Panc1 (cell line): ENCODE results near the gene COL26A1.

ENCODE experiments used
- SIN3A ChIP-seq: IDR thresholded peaks from 2 replicates; pipeline ENCODE4 v1.6.1; 2012; ENCODE audit warnings: low read depth, mild to moderate bottlenecking, low read length, moderate library complexity, borderline replicate concordance; ENCODE audit not compliant: insufficient read depth
- TF ChIP-seq, protein P1 (sequence below): fragments of 450-650 bp; IDR thresholded peaks from 2 replicates; pipeline ENCODE4 v1.5.1; 2017; ENCODE audit warnings: mild to moderate bottlenecking

DNA sequence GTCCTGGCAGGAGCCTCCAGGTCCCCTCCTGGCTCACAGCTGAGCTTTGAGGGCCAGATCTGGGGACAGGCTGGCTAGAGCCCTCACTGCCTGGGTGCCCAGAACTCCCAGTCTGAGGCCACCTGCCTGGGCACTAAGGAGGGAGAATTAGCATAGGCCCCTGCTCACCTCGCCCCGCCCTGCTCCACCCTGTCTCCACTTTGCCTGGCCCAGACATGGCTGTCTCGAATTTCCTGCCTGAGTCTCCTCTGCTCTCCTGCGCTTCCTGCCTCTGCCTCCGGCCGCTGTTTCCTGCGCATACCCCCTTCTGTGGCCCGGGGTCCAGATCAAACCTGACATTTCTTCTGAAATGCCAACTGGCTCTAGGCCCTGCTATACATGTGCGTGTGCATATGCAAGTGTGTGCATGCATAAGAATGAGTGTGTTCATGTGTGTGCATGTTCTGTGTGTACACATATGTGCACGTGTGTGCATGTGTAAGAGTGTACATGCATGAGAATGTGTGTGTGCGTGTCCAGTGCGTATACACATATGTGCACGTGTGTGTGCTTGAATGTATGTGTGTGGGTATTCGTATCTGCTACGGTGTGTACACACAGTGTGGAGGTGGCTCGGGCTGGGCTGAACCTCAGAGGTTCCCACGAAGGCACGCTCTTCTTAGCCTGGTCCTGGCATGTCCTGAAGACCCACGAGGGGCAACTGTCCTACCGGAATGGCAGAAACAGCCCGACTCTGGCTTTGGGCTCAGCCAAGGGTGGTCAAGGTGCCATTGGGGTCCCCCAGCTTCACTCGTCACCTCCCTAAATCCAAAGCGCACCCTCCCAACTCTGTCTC, 201.5 kb downstream of the COL26A1 start:
- TF ChIP-seq, protein P1, sequence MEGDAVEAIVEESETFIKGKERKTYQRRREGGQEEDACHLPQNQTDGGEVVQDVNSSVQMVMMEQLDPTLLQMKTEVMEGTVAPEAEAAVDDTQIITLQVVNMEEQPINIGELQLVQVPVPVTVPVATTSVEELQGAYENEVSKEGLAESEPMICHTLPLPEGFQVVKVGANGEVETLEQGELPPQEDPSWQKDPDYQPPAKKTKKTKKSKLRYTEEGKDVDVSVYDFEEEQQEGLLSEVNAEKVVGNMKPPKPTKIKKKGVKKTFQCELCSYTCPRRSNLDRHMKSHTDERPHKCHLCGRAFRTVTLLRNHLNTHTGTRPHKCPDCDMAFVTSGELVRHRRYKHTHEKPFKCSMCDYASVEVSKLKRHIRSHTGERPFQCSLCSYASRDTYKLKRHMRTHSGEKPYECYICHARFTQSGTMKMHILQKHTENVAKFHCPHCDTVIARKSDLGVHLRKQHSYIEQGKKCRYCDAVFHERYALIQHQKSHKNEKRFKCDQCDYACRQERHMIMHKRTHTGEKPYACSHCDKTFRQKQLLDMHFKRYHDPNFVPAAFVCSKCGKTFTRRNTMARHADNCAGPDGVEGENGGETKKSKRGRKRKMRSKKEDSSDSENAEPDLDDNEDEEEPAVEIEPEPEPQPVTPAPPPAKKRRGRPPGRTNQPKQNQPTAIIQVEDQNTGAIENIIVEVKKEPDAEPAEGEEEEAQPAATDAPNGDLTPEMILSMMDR = no peak
- TF ChIP-seq SIN3A = no peak
